ENCODE data around the gene IL37. TPM values are rescaled to one million over a fixed set of nuclear protein-coding genes. Genes with fewer than 3 reads are reported as not detected.

Gene IL37
- total and polyA plus RNA-seq, 2 donors (not counting 3 experiments of a cell fraction or from before 2014, with no cell fraction given): not detected

- Histone ChIP-seq H3K79me2 (ENCODE audit: control insufficient read depth, insufficient read depth, low read length) (no peaks in the 10 kb centered on the region), H3K4me3 (replicated peaks in 1 of 3; ENCODE audit: insufficient read depth in 1 of 3, low read depth in 1 of 3, low read length in 3 of 3) (no peak overlapping the region), H2AFZ (ENCODE audit: low read depth, low read length) (no peak overlapping the region), H4K20me1 (replicated peaks; ENCODE audit: control insufficient read depth, extremely low read depth, insufficient read depth, low read length) (no peaks in the 10 kb centered on the region), H3K4me2 (ENCODE audit: insufficient read depth, low read length) (no peak overlapping the region), H3K36me3 (ENCODE audit: control insufficient read depth in 2 of 2, extremely low read depth in 1 of 2, insufficient read depth in 2 of 2, low read length in 2 of 2) (no peaks in the 10 kb centered on the region), H3K9ac (replicated peaks; ENCODE audit: extremely low read depth, insufficient read depth, low read length) (no peak overlapping the region), H3K27ac (ENCODE audit: insufficient read depth, low read depth, low read length) (no peak overlapping the region), H3K9me1 (replicated peaks; ENCODE audit: control insufficient read depth, extremely low read depth, insufficient read depth, low read length) (no peaks in the 10 kb centered on the region), H3K4me1 (ENCODE audit: control insufficient read depth, extremely low read depth, insufficient read depth, low read length) (no peaks in the 10 kb centered on the region), H3K9me3 (replicated peaks; ENCODE audit: control insufficient read depth, insufficient read depth, low read length) (no peaks in the 10 kb centered on the region), H3K27me3 (ENCODE audit: control insufficient read depth in 2 of 2, insufficient read depth in 2 of 2, low read length in 2 of 2) (peaks cover 13 to 18% of the 10 kb centered on the region in 2 experiments)
- intact Hi-C loops (cut with micrococcal nuclease): no loop called here
- POLR2A ChIA-PET: no interaction called here
- no TSS peak for BruUV-seq (replicated peaks)
- dilution Hi-C loops (cut with MboI; ENCODE audit: extremely low pct_ligation_motif_present, low sequenced_read_pairs): no loop called here
- CTCF ChIA-PET: interaction anchor here (0.6 to 1.6 kb wide), 3 partner anchors 8 to 167 kb away, joined by 3 to 5 read pairs (median 4); no protein-coding TSS in a partner anchor
- TF ChIP-seq MAX (IDR thresholded peaks at IDR 0.05; ENCODE audit: insufficient read depth, insufficient read length) (no peak), POLR2A (IDR thresholded peaks at IDR 0.05; ENCODE audit: low read depth, low read length) (no peak), JUN (IDR thresholded peaks at IDR 0.05; ENCODE audit: borderline replicate concordance, insufficient read depth, insufficient read length, low read depth) (no peak), GATA2 (IDR thresholded peaks at IDR 0.05; ENCODE audit: insufficient read depth, insufficient read length, low read depth, low read length) (no peak), FOS (IDR thresholded peaks at IDR 0.05; ENCODE audit: borderline replicate concordance, insufficient read depth, low read length) (no peak), POLR2AphosphoS5 (IDR thresholded peaks at IDR 0.05; ENCODE audit: insufficient read depth, low read depth, low read length) (no peak), EZH2 (IDR thresholded peaks at IDR 0.05; ENCODE audit: borderline replicate concordance, low read depth, low read length, severe bottlenecking) (no peak)
- FAIRE-seq (no peak), DNase-seq (ENCODE audit: low read depth, low spot score) (no peak)
These were observed 17.2 kb upstream of the IL37 start for GRCh38 chr2:112893752-112894151.

GRCh38 chr2:112896909-112897623 is 13.9 kb upstream of the IL37 start:
- dilution Hi-C loops (cut with MboI; ENCODE audit: extremely low pct_ligation_motif_present, low sequenced_read_pairs) (no loop called here), intact Hi-C loops (cut with micrococcal nuclease) (no loop called here)
- FAIRE-seq (no peak), DNase-seq (ENCODE audit: low read depth, low spot score) (no peak)
- TF ChIP-seq CTCF (IDR thresholded peaks at IDR 0.05; ENCODE audit: extremely low read depth in 1 of 2, insufficient read depth in 1 of 2, low read depth in 1 of 2, low read length in 2 of 2): no peak
- TF ChIP-seq MYC (IDR thresholded peaks at IDR 0.05; ENCODE audit: low read depth, low read length): no peak
- no peak for TF ChIP-seq GATA2 (IDR thresholded peaks at IDR 0.05; ENCODE audit: insufficient read depth, insufficient read length, low read depth, low read length)
- TF ChIP-seq FOS (IDR thresholded peaks at IDR 0.05; ENCODE audit: borderline replicate concordance, insufficient read depth, low read length): no peak
- no peak for TF ChIP-seq JUN (IDR thresholded peaks at IDR 0.05; ENCODE audit: borderline replicate concordance, insufficient read depth, insufficient read length, low read depth)
- TF ChIP-seq POLR2AphosphoS5 (IDR thresholded peaks at IDR 0.05; ENCODE audit: insufficient read depth, low read depth, low read length): no peak
- no peak for TF ChIP-seq POLR2A (IDR thresholded peaks at IDR 0.05; ENCODE audit: low read depth, low read length)
- TF ChIP-seq EZH2 (IDR thresholded peaks at IDR 0.05; ENCODE audit: borderline replicate concordance, low read depth, low read length, severe bottlenecking): no peak
- TF ChIP-seq MAX (IDR thresholded peaks at IDR 0.05; ENCODE audit: insufficient read depth, insufficient read length): no peak
- Histone ChIP-seq H4K20me1 (replicated peaks; ENCODE audit: control insufficient read depth, extremely low read depth, insufficient read depth, low read length) (no peaks in the 10 kb centered on the region), H2AFZ (ENCODE audit: low read depth, low read length) (no peak overlapping the region), H3K9me1 (replicated peaks; ENCODE audit: control insufficient read depth, extremely low read depth, insufficient read depth, low read length) (no peaks in the 10 kb centered on the region), H3K4me1 (ENCODE audit: control insufficient read depth, extremely low read depth, insufficient read depth, low read length) (no peaks in the 10 kb centered on the region), H3K36me3 (ENCODE audit: control insufficient read depth in 2 of 2, extremely low read depth in 1 of 2, insufficient read depth in 2 of 2, low read length in 2 of 2) (no peaks in the 10 kb centered on the region), H3K27me3 (ENCODE audit: control insufficient read depth in 2 of 2, insufficient read depth in 2 of 2, low read length in 2 of 2) (peaks cover 11 to 18% of the 10 kb centered on the region in 2 experiments), H3K79me2 (ENCODE audit: control insufficient read depth, insufficient read depth, low read length) (no peaks in the 10 kb centered on the region), H3K9ac (replicated peaks; ENCODE audit: extremely low read depth, insufficient read depth, low read length) (no peak overlapping the region), H3K27ac (ENCODE audit: insufficient read depth, low read depth, low read length) (no peak overlapping the region), H3K4me3 (replicated peaks in 1 of 3; ENCODE audit: insufficient read depth in 1 of 3, low read depth in 1 of 3, low read length in 3 of 3) (no peak overlapping the region), H3K4me2 (ENCODE audit: insufficient read depth, low read length) (no peak overlapping the region), H3K9me3 (replicated peaks; ENCODE audit: control insufficient read depth, insufficient read depth, low read length) (no peaks in the 10 kb centered on the region)
- ChIA-PET CTCF (no interaction called here), POLR2A (no interaction called here)
- no TSS peak for BruUV-seq (replicated peaks)

All from endothelial cell of umbilical vein (primary cell).